Osteocyte (in vitro differentiated cells): ENCODE measurements around the gene SNRNP27. TPM values are rescaled to one million over a fixed set of nuclear protein-coding genes. Genes with fewer than 3 reads are reported as not detected.

Experiments used
- DNase-seq: peaks from one replicate; pipeline ENCODE4 v3.0.0; 2021; ENCODE audit warnings: mixed read lengths; ENCODE audit not compliant: unreplicated experiment; ENCODE audit errors: extremely low spot score
- H3K27ac Mint-ChIP-seq: one replicate; pipeline ENCODE4 v1.8.0; 2021; ENCODE audit warnings: mild to moderate bottlenecking, mixed read lengths; ENCODE audit not compliant: unreplicated experiment
- H3K27me3 Mint-ChIP-seq: one replicate; pipeline ENCODE4 v1.8.0; 2021; ENCODE audit warnings: mixed read lengths; ENCODE audit not compliant: unreplicated experiment
- H3K36me3 Mint-ChIP-seq: one replicate; pipeline ENCODE4 v1.8.0; 2021; ENCODE audit warnings: mixed read lengths; ENCODE audit not compliant: unreplicated experiment
- H3K4me1 Mint-ChIP-seq: one replicate; pipeline ENCODE4 v1.8.0; 2021; ENCODE audit warnings: mixed read lengths; ENCODE audit not compliant: unreplicated experiment
- H3K4me3 Mint-ChIP-seq: one replicate; pipeline ENCODE4 v1.8.0; 2021; ENCODE audit warnings: mild to moderate bottlenecking, moderate library complexity, mixed read lengths; ENCODE audit not compliant: unreplicated experiment
- H3K9me3 Mint-ChIP-seq: one replicate; pipeline ENCODE4 v1.8.0; 2021; ENCODE audit warnings: mixed read lengths; ENCODE audit not compliant: unreplicated experiment
- total RNA-seq: library from RNA; stranded (reverse); gene quantifications from 2 replicates; pipeline ENCODE4 v1.2.1, GENCODE V29; 2021
- TF ChIP-seq, protein P1 (sequence below): fragments of 200-600 bp; sonication (generic); IDR thresholded peaks from 2 replicates; pipeline ENCODE4 v1.5.0; 2021; ENCODE audit warnings: antibody characterized with exemption, mild to moderate bottlenecking, moderate library complexity

The SNRNP27 gene
- total RNA-seq, 1 donor from 2014 or later = 49.2 TPM

- peaks cover 23% of the 10 kb centered on the region for H3K4me1 Mint-ChIP-seq
- TF ChIP-seq, protein P1, sequence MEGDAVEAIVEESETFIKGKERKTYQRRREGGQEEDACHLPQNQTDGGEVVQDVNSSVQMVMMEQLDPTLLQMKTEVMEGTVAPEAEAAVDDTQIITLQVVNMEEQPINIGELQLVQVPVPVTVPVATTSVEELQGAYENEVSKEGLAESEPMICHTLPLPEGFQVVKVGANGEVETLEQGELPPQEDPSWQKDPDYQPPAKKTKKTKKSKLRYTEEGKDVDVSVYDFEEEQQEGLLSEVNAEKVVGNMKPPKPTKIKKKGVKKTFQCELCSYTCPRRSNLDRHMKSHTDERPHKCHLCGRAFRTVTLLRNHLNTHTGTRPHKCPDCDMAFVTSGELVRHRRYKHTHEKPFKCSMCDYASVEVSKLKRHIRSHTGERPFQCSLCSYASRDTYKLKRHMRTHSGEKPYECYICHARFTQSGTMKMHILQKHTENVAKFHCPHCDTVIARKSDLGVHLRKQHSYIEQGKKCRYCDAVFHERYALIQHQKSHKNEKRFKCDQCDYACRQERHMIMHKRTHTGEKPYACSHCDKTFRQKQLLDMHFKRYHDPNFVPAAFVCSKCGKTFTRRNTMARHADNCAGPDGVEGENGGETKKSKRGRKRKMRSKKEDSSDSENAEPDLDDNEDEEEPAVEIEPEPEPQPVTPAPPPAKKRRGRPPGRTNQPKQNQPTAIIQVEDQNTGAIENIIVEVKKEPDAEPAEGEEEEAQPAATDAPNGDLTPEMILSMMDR = no peak
- H3K4me3 Mint-ChIP-seq = no peak overlapping the region
- H3K36me3 Mint-ChIP-seq = peaks cover 18% of the 10 kb centered on the region
- H3K27me3 Mint-ChIP-seq = no peaks in the 10 kb centered on the region
- H3K27ac Mint-ChIP-seq = no peak overlapping the region
- H3K9me3 Mint-ChIP-seq = no peaks in the 10 kb centered on the region
- DNase-seq = no peak
These were observed 50.2 kb downstream of the SNRNP27 start for GRCh38 chr2:69943843-69944525.

- Mint-ChIP-seq H3K27ac (no peak overlapping the region), H3K4me1 (peaks cover 23% of the 10 kb centered on the region)
These were observed 51.0 kb downstream of the SNRNP27 start for GRCh38 chr2:69944756-69945155.

DNA sequence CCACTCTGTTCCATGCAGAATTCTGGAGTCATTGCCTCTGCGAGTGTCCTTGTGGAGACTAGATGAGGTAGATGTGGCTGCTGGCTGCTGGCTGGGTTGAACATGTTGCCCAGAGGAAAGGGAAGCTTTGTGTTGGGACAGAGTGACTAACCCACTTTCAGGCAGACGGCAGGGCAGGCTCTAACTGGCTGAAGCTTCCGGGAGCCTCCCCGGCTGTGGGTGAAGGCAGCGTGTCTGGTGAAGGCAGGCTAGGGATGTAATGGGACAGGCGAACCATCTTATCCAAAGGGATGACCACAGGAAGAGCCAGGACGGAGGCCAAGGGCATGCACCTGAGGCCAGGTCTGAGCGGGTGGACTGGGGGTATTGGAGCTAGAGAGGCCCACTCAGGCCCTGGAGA is 51.7 kb downstream of the SNRNP27 start:
- TF ChIP-seq, protein P1 = no peak
- Mint-ChIP-seq H3K27me3 (no peaks in the 10 kb centered on the region), H3K4me3 (no peak overlapping the region), H3K9me3 (no peaks in the 10 kb centered on the region), H3K4me1 (peaks cover 23% of the 10 kb centered on the region), H3K36me3 (peaks cover 6% of the 10 kb centered on the region), H3K27ac (no peak overlapping the region)
- no peak for DNase-seq

More at GRCh38 chr2:69944756-69945155, 51.0 kb downstream of the SNRNP27 start:
- no peaks in the 10 kb centered on the region for H3K9me3 Mint-ChIP-seq
- H3K27me3 Mint-ChIP-seq = no peaks in the 10 kb centered on the region
- TF ChIP-seq, protein P1 = no peak
- no peak for DNase-seq
- H3K4me3 Mint-ChIP-seq = no peak overlapping the region
- H3K36me3 Mint-ChIP-seq = peaks cover 12% of the 10 kb centered on the region

- Mint-ChIP-seq H3K4me3 (no peak overlapping the region), H3K36me3 (peaks cover 3% of the 10 kb centered on the region), H3K9me3 (no peaks in the 10 kb centered on the region), H3K27me3 (no peaks in the 10 kb centered on the region), H3K4me1 (peaks cover 23% of the 10 kb centered on the region), H3K27ac (peak overlapping the region; percentile 3)
- DNase-seq = no peak
- TF ChIP-seq, protein P1 = no peak
These were observed 52.2 kb downstream of the SNRNP27 start for GRCh38 chr2:69945941-69946340.

DNA sequence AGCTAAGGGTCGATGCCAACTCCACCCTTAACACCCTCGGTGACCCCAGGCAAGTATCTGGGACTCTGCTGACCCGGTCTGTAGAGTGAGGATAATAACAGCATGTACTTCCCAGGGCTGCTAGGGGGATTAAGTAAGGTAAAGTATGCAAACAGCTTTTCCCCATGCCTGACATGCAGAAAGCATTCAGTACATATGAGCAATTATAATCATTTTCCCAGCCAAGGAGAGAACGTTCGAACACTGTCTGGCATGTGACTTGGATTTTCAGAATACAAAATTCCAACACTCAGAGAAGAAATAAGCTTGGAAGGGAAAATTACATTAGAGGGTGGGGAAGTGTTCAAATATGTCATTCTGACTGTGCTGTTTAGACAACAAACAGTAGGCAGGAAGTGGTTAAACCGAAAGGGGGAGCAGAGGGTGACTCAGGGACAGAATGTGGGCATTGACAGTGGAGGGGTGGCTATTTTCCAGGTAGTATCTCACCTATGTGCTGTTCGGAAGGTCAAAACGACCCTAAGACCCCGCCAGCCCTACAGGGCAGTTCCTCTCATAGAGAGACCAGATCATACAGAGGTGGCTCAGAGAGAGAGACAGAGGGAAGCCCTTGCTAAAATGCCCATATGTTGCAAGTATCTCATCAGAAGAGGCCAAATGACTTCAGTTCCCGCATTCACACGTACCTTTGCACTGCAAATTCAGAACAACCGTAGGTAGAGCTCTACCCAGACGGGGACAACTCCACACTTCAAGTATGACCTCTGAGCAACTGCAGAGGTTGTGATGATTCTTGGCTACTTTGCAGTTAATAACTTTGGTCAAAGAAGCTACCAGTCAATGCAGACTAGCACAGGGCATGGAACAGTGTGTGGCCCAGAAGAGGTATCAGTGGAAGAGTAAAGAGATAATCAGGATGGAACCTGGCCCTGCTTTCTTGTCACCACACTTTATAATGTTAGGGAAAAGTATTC is 52.9 kb downstream of the SNRNP27 start:
- no peak for DNase-seq
- H3K4me1 Mint-ChIP-seq = peaks cover 23% of the 10 kb centered on the region
- H3K4me3 Mint-ChIP-seq = no peak overlapping the region
- H3K36me3 Mint-ChIP-seq = peaks cover 3% of the 10 kb centered on the region
- no peaks in the 10 kb centered on the region for H3K9me3 Mint-ChIP-seq
- peak overlapping the region; percentile 3 for H3K27ac Mint-ChIP-seq
- no peaks in the 10 kb centered on the region for H3K27me3 Mint-ChIP-seq
- TF ChIP-seq, protein P1 = no peak
